IMR-90 (cell line): ENCODE measurements around the gene MAP3K3. TPM values are rescaled to one million over a fixed set of nuclear protein-coding genes. Genes with fewer than 3 reads are reported as not detected.

ENCODE experiments used
- ATAC-seq: fragments of 200-7000 bp; cut with Tn5 transposase; 2 replicates; pipeline ENCODE4 v1.9.1; 2020; ENCODE audit warnings: low read depth, mild to moderate bottlenecking, moderate library complexity
- BruUV-seq: library from RNA; stranded (reverse); fragments of 400-500 nt; replicated peaks from 2 replicates; lab custom pipeline; 2021; lab: Mats Ljungman, UMichigan
- CTCF ChIA-PET: fragments of 300-600 bp; formaldehyde crosslinking; extraction: SDS; loops from one replicate; lab custom pipeline; 2021; ENCODE audit warnings: antibody characterized with exemption; lab: Yijun Ruan, JAX
- POLR2A ChIA-PET: fragments of 300-600 bp; sonication (Branson Sonifier 250); formaldehyde crosslinking; loops from one replicate; lab custom pipeline; 2022; ENCODE audit warnings: antibody characterized with exemption; ENCODE audit not compliant: unreplicated experiment; lab: Charles Lee
- DNase-seq: peaks from one replicate; pipeline ENCODE4 v3.0.0; 2013
- H2AFZ ChIP-seq: replicated peaks from 2 replicates; pipeline ENCODE3; 2013; ENCODE audit warnings: low read length, mild to moderate bottlenecking; ENCODE audit not compliant: poor library complexity
- H2AK5ac ChIP-seq: 2 replicates; pipeline ENCODE4 v1.6.1; 2013; ENCODE audit warnings: low read depth, low read length, inconsistent platforms
- H2AK9ac ChIP-seq: replicated peaks from 2 replicates; pipeline ENCODE3; 2013; ENCODE audit warnings: mild to moderate bottlenecking, low read depth, low read length, moderate library complexity; ENCODE audit not compliant: poor library complexity
- H2BK120ac ChIP-seq: 2 replicates; pipeline ENCODE4 v1.6.1; 2013; ENCODE audit warnings: low read depth, low read length, inconsistent platforms
- H2BK15ac ChIP-seq: 3 replicates; pipeline ENCODE4 v1.6.1; 2013; ENCODE audit warnings: low read depth, low read length, inconsistent platforms
- H2BK20ac ChIP-seq: 2 replicates; pipeline ENCODE4 v1.6.1; 2013; ENCODE audit warnings: low read depth, mild to moderate bottlenecking, inconsistent platforms, low read length, moderate library complexity
- H2BK5ac ChIP-seq: 2 replicates; pipeline ENCODE4 v1.6.1; 2013; ENCODE audit warnings: mild to moderate bottlenecking, low read depth, low read length, inconsistent platforms; ENCODE audit not compliant: poor library complexity, severe bottlenecking
- H3K14ac ChIP-seq: replicated peaks from 2 replicates; pipeline ENCODE4 v1.6.1; 2013; ENCODE audit warnings: low read depth, low read length, inconsistent platforms
- H3K18ac ChIP-seq: 2 replicates; pipeline ENCODE4 v1.6.1; 2013; ENCODE audit warnings: low read depth, low read length, control low read depth
- H3K23ac ChIP-seq: 2 replicates; pipeline ENCODE4 v1.6.1; 2013; ENCODE audit warnings: low read depth, low read length, inconsistent platforms
- H3K27ac ChIP-seq: 2 replicates; pipeline ENCODE4 v1.5.1; 2013; ENCODE audit warnings: mild to moderate bottlenecking, control low read depth, low read length; ENCODE audit not compliant: insufficient read depth
- H3K27me3 ChIP-seq: 2 replicates; pipeline ENCODE4 v1.6.1; 2013; ENCODE audit warnings: low read length; ENCODE audit not compliant: control insufficient read depth, insufficient read depth
- H3K36me3 ChIP-seq: 2 replicates; pipeline ENCODE4 v1.6.1; 2013; ENCODE audit warnings: low read length, mixed read lengths; ENCODE audit not compliant: control insufficient read depth, insufficient read depth
- H3K4ac ChIP-seq: 2 replicates; pipeline ENCODE4 v1.6.1; 2013; ENCODE audit warnings: low read depth, low read length, inconsistent platforms
- H3K4me1 ChIP-seq: 2 replicates; pipeline ENCODE4 v1.6.1; 2013; ENCODE audit warnings: low read length, mixed read lengths; ENCODE audit not compliant: control insufficient read depth, insufficient read depth
- H3K4me2 ChIP-seq: 2 replicates; pipeline ENCODE4 v1.6.1; 2013; ENCODE audit warnings: low read depth, mild to moderate bottlenecking, control low read depth, low read length, moderate library complexity
- H3K4me3 ChIP-seq: 2 replicates; pipeline ENCODE4 v1.5.1; 2013; ENCODE audit warnings: low read depth, mild to moderate bottlenecking, control low read depth, low read length, moderate library complexity; ENCODE audit not compliant: insufficient read depth
- H3K56ac ChIP-seq: 2 replicates; pipeline ENCODE4 v1.6.1; 2013; ENCODE audit warnings: low read length, inconsistent platforms; ENCODE audit not compliant: insufficient read depth; ENCODE audit errors: extremely low read depth
- H3K79me1 ChIP-seq, 2 experiments: 2 replicates each; pipeline ENCODE4 v1.6.1; 2013; ENCODE audit warnings: low read length in 2 of 2, inconsistent platforms in 1 of 2, low read depth in 1 of 2
- H3K9ac ChIP-seq: 2 replicates; pipeline ENCODE4 v1.6.1; 2013; ENCODE audit warnings: low read depth, low read length, control low read depth
- H3K9me1 ChIP-seq: 2 replicates; pipeline ENCODE4 v1.6.1; 2013; ENCODE audit warnings: low read length, inconsistent platforms; ENCODE audit not compliant: insufficient read depth
- H3K9me3 ChIP-seq: 2 replicates; pipeline ENCODE4 v1.6.1; 2013; ENCODE audit warnings: low read length; ENCODE audit not compliant: control insufficient read depth, insufficient read depth
- H4K20me1 ChIP-seq: 2 replicates; pipeline ENCODE4 v1.6.1; 2013; ENCODE audit warnings: low read length, inconsistent platforms; ENCODE audit not compliant: insufficient read depth
- H4K5ac ChIP-seq: 2 replicates; pipeline ENCODE4 v1.6.1; 2013; ENCODE audit warnings: mild to moderate bottlenecking, low read depth, low read length, control low read depth
- H4K8ac ChIP-seq, 2 experiments: 2 replicates each; pipeline ENCODE4 v1.6.1; 2013; ENCODE audit warnings: low read depth in 2 of 2, low read length in 2 of 2, control low read depth in 1 of 2, inconsistent platforms in 1 of 2
- H4K91ac ChIP-seq: 2 replicates; pipeline ENCODE4 v1.6.1; 2013; ENCODE audit warnings: low read depth, low read length, inconsistent platforms; ENCODE audit not compliant: insufficient read depth
- BHLHE40 ChIP-seq: fragments of 150-350 bp; IDR thresholded peaks from 2 replicates; pipeline ENCODE4 v1.6.1; 2016; ENCODE audit warnings: mild to moderate bottlenecking, low read depth, low read length
- CEBPB ChIP-seq: IDR thresholded peaks from 2 replicates; pipeline ENCODE4 v1.6.1; 2012; ENCODE audit warnings: low read depth, low read length, improper control_type of control experiment
- CHD1 ChIP-seq: IDR thresholded peaks from 2 replicates; pipeline ENCODE4 v1.6.1; 2012; ENCODE audit warnings: low read depth, low read length, improper control_type of control experiment
- ELK1 ChIP-seq: fragments of 150-350 bp; IDR thresholded peaks from 2 replicates; pipeline ENCODE4 v1.6.1; 2016; ENCODE audit warnings: low read depth, mild to moderate bottlenecking, low read length, moderate library complexity, borderline replicate concordance
- FOS ChIP-seq: fragments of 150-350 bp; IDR thresholded peaks from 2 replicates; pipeline ENCODE4 v1.6.1; 2016; ENCODE audit warnings: low read depth, low read length
- MAFK ChIP-seq: IDR thresholded peaks from 2 replicates; pipeline ENCODE4 v1.6.1; 2012; ENCODE audit warnings: low read depth, low read length, improper control_type of control experiment
- MAZ ChIP-seq: IDR thresholded peaks from 2 replicates; pipeline ENCODE4 v1.6.1; 2012; ENCODE audit warnings: low read depth, mild to moderate bottlenecking, low read length, improper control_type of control experiment, moderate library complexity, borderline replicate concordance
- MXI1 ChIP-seq: IDR thresholded peaks from 2 replicates; pipeline ENCODE4 v1.6.1; 2012; ENCODE audit warnings: low read depth, mild to moderate bottlenecking, low read length, moderate library complexity, borderline replicate concordance
- NFE2L2 ChIP-seq: fragments of 150-350 bp; IDR thresholded peaks from 2 replicates; pipeline ENCODE4 v1.6.1; 2016; ENCODE audit warnings: low read depth, mild to moderate bottlenecking, low read length
- POLR2A ChIP-seq: IDR thresholded peaks from 2 replicates; pipeline ENCODE4 v1.6.1; 2012; ENCODE audit warnings: mild to moderate bottlenecking, low read depth, low read length
- RAD21 ChIP-seq: IDR thresholded peaks from 2 replicates; pipeline ENCODE4 v1.6.1; 2012; ENCODE audit warnings: low read length, improper control_type of control experiment
- RCOR1 ChIP-seq: IDR thresholded peaks from 2 replicates; pipeline ENCODE4 v1.6.1; 2012; ENCODE audit warnings: mild to moderate bottlenecking, low read length, improper control_type of control experiment; ENCODE audit not compliant: insufficient replicate concordance
- RFX5 ChIP-seq: IDR thresholded peaks from 2 replicates; pipeline ENCODE4 v1.8.0; 2012; ENCODE audit warnings: low read depth, mild to moderate bottlenecking, low read length, moderate library complexity
- SMC3 ChIP-seq: fragments of 150-350 bp; IDR thresholded peaks from 2 replicates; pipeline ENCODE4 v1.6.1; 2016; ENCODE audit warnings: low read depth, mild to moderate bottlenecking, antibody characterized with exemption, low read length, moderate library complexity
- WGBS, 2 experiments: methylation state at CpG; one replicate each; pipeline versions ENCODE4 v1.1.5 to v1.1.7; 2013; ENCODE audit warnings: missing lambda C conversion rate in 2 of 2; ENCODE audit not compliant: insufficient read length in 1 of 2; ENCODE audit errors: extremely low coverage in 2 of 2; 5-methylcytosine and 5-hydroxymethylcytosine counted together
- dilution Hi-C: fragments of 300-500 bp; cut with HindIII; formaldehyde crosslinking; loops from one replicate; pipeline ENCODE4 v1.14.3; 2018; ENCODE audit warnings: low sequenced_read_pairs; ENCODE audit not compliant: unreplicated experiment
- in situ Hi-C: fragments of 300-500 bp; cut with MboI; formaldehyde crosslinking; loops from 3 replicates; pipeline ENCODE4 v1.14.3; 2019; ENCODE audit warnings: low sequenced_read_pairs, inconsistent platforms, mixed read lengths
- intact Hi-C: fragments of 100-400 bp; cut with micrococcal nuclease; formaldehyde crosslinking; loops from 2 replicates; pipeline ENCODE4 v1.10.0; 2022
- polyA plus RNA-seq, 3 experiments: library from polyadenylated mRNA; depleted of rRNA; stranded (reverse); fragments of >200 nt; gene quantifications; 2 replicates each; pipeline ENCODE4 v1.2.3, GENCODE V29; 2012; ENCODE audit warnings: low replicate concordance in 1 of 3
- total RNA-seq: library from RNA; depleted of rRNA; stranded (reverse); fragments of >200 nt; gene quantifications from 2 replicates; pipeline ENCODE4 v1.2.3, GENCODE V29; 2012
- TF ChIP-seq, protein P1 (sequence below): conservative IDR thresholded peaks from 2 replicates; pipeline ENCODE4 v1.5.1; 2012; ENCODE audit warnings: mild to moderate bottlenecking, low read depth, low read length, improper control_type of control experiment
- TF ChIP-seq, protein P2 (sequence below): fragments of 150-350 bp; IDR thresholded peaks from 2 replicates; pipeline ENCODE4 v1.6.1; 2017; ENCODE audit warnings: mild to moderate bottlenecking, antibody characterized with exemption, low read length, low read depth

The MAP3K3 gene
- total and polyA plus RNA-seq, 2 of the 4 experiments (the other 2 are of a cell fraction), result 19.1 to 25.6 TPM

- POLR2A ChIA-PET, result no interaction called here
- no peak overlapping the region for H4K8ac ChIP-seq
- H4K91ac ChIP-seq, result no peak overlapping the region
- no peak overlapping the region for H3K4ac ChIP-seq
- ATAC-seq (no peak), DNase-seq (no peak)
- H3K56ac ChIP-seq, result no peak overlapping the region
- H2BK20ac ChIP-seq, result no peak overlapping the region
- peaks cover 16% of the 10 kb centered on the region; the same call in 1 of the 2 replicates for H4K20me1 ChIP-seq
- dilution Hi-C loops, result no loop called here
- no peak overlapping the region for H3K14ac ChIP-seq
- no peak overlapping the region for H3K9ac ChIP-seq
- peaks cover 8% of the 10 kb centered on the region for H3K36me3 ChIP-seq
- peaks cover 4 to 14% of the 10 kb centered on the region in 2 experiments; a peak in 2 of 4 replicates for H3K79me1 ChIP-seq
- H3K18ac ChIP-seq, result no peak overlapping the region
- no peaks in the 10 kb centered on the region for H3K27me3 ChIP-seq
- no peak overlapping the region for H3K4me3 ChIP-seq
- no peak overlapping the region for H3K4me2 ChIP-seq
- in situ Hi-C loops, result no loop called here
- BruUV-seq, result no TSS peak
- intact Hi-C loops, result no loop called here
- H3K9me1 ChIP-seq, result peaks cover 14% of the 10 kb centered on the region; the same call in 1 of the 2 replicates
- no peak overlapping the region for H4K5ac ChIP-seq
- H2AK9ac ChIP-seq, result no peak overlapping the region
- H2BK120ac ChIP-seq, result no peak overlapping the region
- H2BK5ac ChIP-seq, result no peak overlapping the region
- no peak overlapping the region for H3K23ac ChIP-seq
- CTCF ChIA-PET, result interaction anchor here (0.6 kb wide), 1 partner anchor 58 kb away, joined by 7 read pairs; no protein-coding TSS in a partner anchor
- no peak for TF ChIP-seq ELK1
- no peak for TF ChIP-seq MXI1
- no peak for TF ChIP-seq CHD1
- TF ChIP-seq POLR2A, result no peak
- no peak for TF ChIP-seq NFE2L2
- TF ChIP-seq CEBPB, result no peak
- TF ChIP-seq, protein P1, sequence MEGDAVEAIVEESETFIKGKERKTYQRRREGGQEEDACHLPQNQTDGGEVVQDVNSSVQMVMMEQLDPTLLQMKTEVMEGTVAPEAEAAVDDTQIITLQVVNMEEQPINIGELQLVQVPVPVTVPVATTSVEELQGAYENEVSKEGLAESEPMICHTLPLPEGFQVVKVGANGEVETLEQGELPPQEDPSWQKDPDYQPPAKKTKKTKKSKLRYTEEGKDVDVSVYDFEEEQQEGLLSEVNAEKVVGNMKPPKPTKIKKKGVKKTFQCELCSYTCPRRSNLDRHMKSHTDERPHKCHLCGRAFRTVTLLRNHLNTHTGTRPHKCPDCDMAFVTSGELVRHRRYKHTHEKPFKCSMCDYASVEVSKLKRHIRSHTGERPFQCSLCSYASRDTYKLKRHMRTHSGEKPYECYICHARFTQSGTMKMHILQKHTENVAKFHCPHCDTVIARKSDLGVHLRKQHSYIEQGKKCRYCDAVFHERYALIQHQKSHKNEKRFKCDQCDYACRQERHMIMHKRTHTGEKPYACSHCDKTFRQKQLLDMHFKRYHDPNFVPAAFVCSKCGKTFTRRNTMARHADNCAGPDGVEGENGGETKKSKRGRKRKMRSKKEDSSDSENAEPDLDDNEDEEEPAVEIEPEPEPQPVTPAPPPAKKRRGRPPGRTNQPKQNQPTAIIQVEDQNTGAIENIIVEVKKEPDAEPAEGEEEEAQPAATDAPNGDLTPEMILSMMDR, result no peak
- TF ChIP-seq RCOR1, result no peak
- no peak for TF ChIP-seq MAFK
- TF ChIP-seq FOS, result no peak
- TF ChIP-seq SMC3, result no peak
- no peak for TF ChIP-seq BHLHE40
- TF ChIP-seq RAD21, result no peak
- TF ChIP-seq, protein P2, sequence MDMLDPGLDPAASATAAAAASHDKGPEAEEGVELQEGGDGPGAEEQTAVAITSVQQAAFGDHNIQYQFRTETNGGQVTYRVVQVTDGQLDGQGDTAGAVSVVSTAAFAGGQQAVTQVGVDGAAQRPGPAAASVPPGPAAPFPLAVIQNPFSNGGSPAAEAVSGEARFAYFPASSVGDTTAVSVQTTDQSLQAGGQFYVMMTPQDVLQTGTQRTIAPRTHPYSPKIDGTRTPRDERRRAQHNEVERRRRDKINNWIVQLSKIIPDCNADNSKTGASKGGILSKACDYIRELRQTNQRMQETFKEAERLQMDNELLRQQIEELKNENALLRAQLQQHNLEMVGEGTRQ, result no peak
- TF ChIP-seq RFX5, result no peak
- TF ChIP-seq MAZ, result no peak
- WGBS, 2 experiments, result no CpG with 5 or more reads among the region's 5 CpGs
- no peaks in the 10 kb centered on the region for H3K9me3 ChIP-seq
- H3K4me1 ChIP-seq, result peaks cover 5% of the 10 kb centered on the region
- no peak overlapping the region for H2BK15ac ChIP-seq
- no peak overlapping the region for H2AFZ ChIP-seq
- H3K27ac ChIP-seq, result no peak overlapping the region
- no peak overlapping the region for H2AK5ac ChIP-seq
Observed at GRCh38 chr17:63645775-63646487, 23.7 kb downstream of the MAP3K3 start.
